Mesenchymal stem cell (in vitro differentiated cells and primary cell): ENCODE measurements around the gene SLC2A4RG.

Source experiments
- DNase-seq: peaks from one replicate; pipeline ENCODE4 v3.0.0-alpha.2; 2013
- H2AFZ ChIP-seq: one replicate; pipeline ENCODE4 v1.6.1; 2013; ENCODE audit warnings: low read depth, mild to moderate bottlenecking, control low read depth, inconsistent platforms, low read length, moderate library complexity
- H2AK5ac ChIP-seq: 2 replicates; pipeline ENCODE4 v1.6.1; 2013; ENCODE audit warnings: low read length, moderate library complexity, mild to moderate bottlenecking, inconsistent platforms; ENCODE audit not compliant: severe bottlenecking
- H2BK120ac ChIP-seq: one replicate; pipeline ENCODE4 v1.6.1; 2013; ENCODE audit warnings: low read depth, mild to moderate bottlenecking, inconsistent platforms, low read length, moderate library complexity
- H2BK12ac ChIP-seq, 2 experiments: one replicate each; pipeline ENCODE4 v1.6.1; 2013; ENCODE audit warnings: inconsistent platforms in 2 of 2, low read length in 2 of 2, mild to moderate bottlenecking in 2 of 2, moderate library complexity in 2 of 2, control low read depth in 1 of 2
- H2BK15ac ChIP-seq: one replicate; pipeline ENCODE4 v1.6.1; 2013; ENCODE audit warnings: mild to moderate bottlenecking, low read depth, inconsistent platforms; ENCODE audit not compliant: poor library complexity, severe bottlenecking
- H2BK5ac ChIP-seq: 2 replicates; pipeline ENCODE4 v1.6.1; 2013; ENCODE audit warnings: low read depth, mild to moderate bottlenecking, low read length, control low read depth, inconsistent platforms; ENCODE audit not compliant: poor library complexity, severe bottlenecking
- H3K14ac ChIP-seq, 2 experiments: one replicate each; pipeline ENCODE4 v1.6.1; 2013; ENCODE audit warnings: inconsistent platforms in 2 of 2, low read length in 2 of 2, control low read depth in 1 of 2, mild to moderate bottlenecking in 1 of 2, moderate library complexity in 1 of 2
- H3K18ac ChIP-seq, 2 experiments: one replicate each; pipeline ENCODE4 v1.6.1; 2013; ENCODE audit warnings: inconsistent platforms in 2 of 2, low read length in 2 of 2, control low read depth in 1 of 2, low read depth in 1 of 2, mild to moderate bottlenecking in 1 of 2
- H3K23ac ChIP-seq, 2 experiments: one replicate each; pipeline ENCODE4 v1.6.1; 2013; ENCODE audit warnings: inconsistent platforms in 2 of 2, low read length in 2 of 2, mild to moderate bottlenecking in 2 of 2, moderate library complexity in 2 of 2, control low read depth in 1 of 2
- H3K27ac ChIP-seq: 2 replicates; pipeline ENCODE4 v1.5.1; 2013; ENCODE audit warnings: mild to moderate bottlenecking, moderate library complexity, low read length, control low read depth, inconsistent platforms; ENCODE audit not compliant: poor library complexity, severe bottlenecking
- H3K27me3 ChIP-seq, 2 experiments: 2 replicates each; pipeline versions ENCODE4 v1.6.1 to v1.7.0; 2013; ENCODE audit warnings: low read length in 2 of 2, mild to moderate bottlenecking in 2 of 2, moderate library complexity in 2 of 2, control low read depth in 1 of 2, inconsistent platforms in 1 of 2; ENCODE audit not compliant: control insufficient read depth in 1 of 2, insufficient read depth in 1 of 2
- H3K36me3 ChIP-seq, 2 experiments: 2 replicates each; pipeline versions ENCODE4 v1.6.1 to v1.7.0; 2013; ENCODE audit warnings: low read length in 2 of 2, control low read depth in 1 of 2, inconsistent platforms in 1 of 2, low read depth in 1 of 2, mild to moderate bottlenecking in 1 of 2; ENCODE audit not compliant: insufficient read depth in 2 of 2, control insufficient read depth in 1 of 2
- H3K4ac ChIP-seq, 2 experiments: one replicate each; pipeline ENCODE4 v1.6.1; 2013; ENCODE audit warnings: inconsistent platforms in 2 of 2, low read length in 2 of 2, mild to moderate bottlenecking in 2 of 2, moderate library complexity in 2 of 2, control low read depth in 1 of 2, low read depth in 1 of 2
- H3K4me1 ChIP-seq: 2 replicates; pipeline ENCODE4 v1.6.1; 2013; ENCODE audit warnings: low read depth, low read length, control low read depth; ENCODE audit not compliant: control insufficient read depth, insufficient read depth
- H3K4me2 ChIP-seq: 2 replicates; pipeline ENCODE4 v1.6.1; 2013; ENCODE audit warnings: low read length, mild to moderate bottlenecking, inconsistent platforms; ENCODE audit not compliant: poor library complexity, severe bottlenecking
- H3K4me3 ChIP-seq, 2 experiments: 2 replicates each; pipeline versions ENCODE4 v1.5.1 to v1.7.0; 2013; ENCODE audit warnings: low read length in 2 of 2, mild to moderate bottlenecking in 2 of 2, control low read depth in 1 of 2, low read depth in 1 of 2; ENCODE audit not compliant: insufficient read depth in 1 of 2
- H3K79me1 ChIP-seq: replicated peaks from 2 replicates; pipeline ENCODE4 v1.6.1; 2013; ENCODE audit warnings: mild to moderate bottlenecking, control low read depth, low read length, inconsistent platforms; ENCODE audit not compliant: poor library complexity, severe bottlenecking
- H3K9ac ChIP-seq: 2 replicates; pipeline ENCODE4 v1.7.0; 2013; ENCODE audit warnings: mild to moderate bottlenecking, low read length, moderate library complexity
- H3K9me3 ChIP-seq: 2 replicates; pipeline ENCODE4 v1.7.0; 2013; ENCODE audit warnings: mild to moderate bottlenecking, low read length; ENCODE audit not compliant: control insufficient read depth
- H4K8ac ChIP-seq: one replicate; pipeline ENCODE4 v1.6.1; 2013; ENCODE audit warnings: inconsistent platforms, mild to moderate bottlenecking, low read length, moderate library complexity
- H4K91ac ChIP-seq: one replicate; pipeline ENCODE4 v1.6.1; 2013; ENCODE audit warnings: mild to moderate bottlenecking, low read length, inconsistent platforms
- WGBS: methylation state at CpG from one replicate; pipeline ENCODE4 v1.1.7; 2013; ENCODE audit warnings: mixed read lengths; 5-methylcytosine and 5-hydroxymethylcytosine counted together

Gene SLC2A4RG

GRCh38 chr20:63736893-63737694, 2.5 kb upstream of the SLC2A4RG start:
- peaks cover 37% of the 10 kb centered on the region for H3K4me1 ChIP-seq
- no peak overlapping the region for H3K9ac ChIP-seq
- H2AFZ ChIP-seq, result no peak overlapping the region
- no peak overlapping the region for H3K4me2 ChIP-seq
- peaks cover 21% of the 10 kb centered on the region for H3K79me1 ChIP-seq
- H3K4me3 ChIP-seq, result no peak overlapping the region
- H3K36me3 ChIP-seq, result peaks cover 40 to 71% of the 10 kb centered on the region in 2 experiments
- no peaks in the 10 kb centered on the region for H3K27me3 ChIP-seq
- no peak overlapping the region for H2BK120ac ChIP-seq
- H3K27ac ChIP-seq, result no peak overlapping the region
- H3K23ac ChIP-seq, result no peak overlapping the region
- H3K14ac ChIP-seq, result no peak overlapping the region
- DNase-seq, result no peak
- H3K18ac ChIP-seq, result no peak overlapping the region
- H2BK15ac ChIP-seq, result no peak overlapping the region
- no peak overlapping the region for H2BK12ac ChIP-seq
- H2BK5ac ChIP-seq, result no peak overlapping the region
- H4K91ac ChIP-seq, result peak overlapping the region; percentile 5
- no peak overlapping the region for H2AK5ac ChIP-seq
- H3K9me3 ChIP-seq, result no peaks in the 10 kb centered on the region
- no peak overlapping the region for H4K8ac ChIP-seq
- 64% methylated on average over 26 of the region's 30 CpGs for WGBS
- no peak overlapping the region for H3K4ac ChIP-seq

GRCh38 chr20:63737695-63737944, 2.0 kb upstream of the SLC2A4RG start:
- H3K4me3 ChIP-seq, result no peak overlapping the region
- peaks cover 42 to 73% of the 10 kb centered on the region in 2 experiments for H3K36me3 ChIP-seq
- no peak overlapping the region for H2AK5ac ChIP-seq
- H3K9ac ChIP-seq, result no peak overlapping the region
- H3K79me1 ChIP-seq, result peaks cover 22% of the 10 kb centered on the region
- H4K8ac ChIP-seq, result no peak overlapping the region
- no peak overlapping the region for H2BK12ac ChIP-seq
- no peak overlapping the region for H3K18ac ChIP-seq
- no peak overlapping the region for H2BK15ac ChIP-seq
- H2BK120ac ChIP-seq, result no peak overlapping the region
- DNase-seq, result no peak
- H3K23ac ChIP-seq, result no peak overlapping the region
- no peak overlapping the region for H3K14ac ChIP-seq
- H3K4ac ChIP-seq, result no peak overlapping the region
- H3K4me2 ChIP-seq, result peak overlapping the region; percentile 14
- H3K27me3 ChIP-seq, result no peaks in the 10 kb centered on the region
- H2BK5ac ChIP-seq, result no peak overlapping the region
- no peak overlapping the region for H2AFZ ChIP-seq
- peaks cover 38% of the 10 kb centered on the region for H3K4me1 ChIP-seq
- H3K9me3 ChIP-seq, result no peaks in the 10 kb centered on the region
- no peak overlapping the region for H4K91ac ChIP-seq
- 34% methylated on average over 5 of the region's 26 CpGs for WGBS
- no peak overlapping the region for H3K27ac ChIP-seq

GRCh38 chr20:63737945-63738686, 1.5 kb upstream of the SLC2A4RG start:
- Histone ChIP-seq H3K23ac (peak overlapping the region in 1 of 2 experiments; percentile 46), H3K27ac (no peak overlapping the region), H2BK12ac (no peak overlapping the region), H3K9ac (no peak overlapping the region), H3K27me3 (no peaks in the 10 kb centered on the region), H2AFZ (no peak overlapping the region), H3K4me1 (peaks cover 40% of the 10 kb centered on the region), H2BK5ac (peak overlapping the region; percentile 20), H3K14ac (no peak overlapping the region), H2BK15ac (no peak overlapping the region), H4K8ac (peak overlapping the region; percentile 45), H4K91ac (no peak overlapping the region), H2BK120ac (no peak overlapping the region), H3K4ac (peak overlapping the region in 1 of 2 experiments; percentile 21), H3K9me3 (no peaks in the 10 kb centered on the region), H2AK5ac (no peak overlapping the region), H3K4me2 (peak overlapping the region; percentile 85), H3K79me1 (peaks cover 18% of the 10 kb centered on the region), H3K4me3 (no peak overlapping the region), H3K36me3 (peaks cover 45 to 73% of the 10 kb centered on the region in 2 experiments), H3K18ac (peak overlapping the region; percentile 23 to 50)
- 25% methylated on average over 38 of the region's 43 CpGs for WGBS
- no peak for DNase-seq

- Histone ChIP-seq H3K4ac (no peak overlapping the region), H3K4me1 (peaks cover 40% of the 10 kb centered on the region), H3K79me1 (peaks cover 12% of the 10 kb centered on the region), H3K27ac (no peak overlapping the region), H3K9me3 (no peaks in the 10 kb centered on the region), H3K14ac (no peak overlapping the region), H2AK5ac (no peak overlapping the region), H3K36me3 (peaks cover 45 to 73% of the 10 kb centered on the region in 2 experiments), H3K18ac (peak overlapping the region; percentile 50 to 82), H2BK12ac (peak overlapping the region in 1 of 2 experiments; percentile 50), H3K27me3 (no peaks in the 10 kb centered on the region), H2AFZ (no peak overlapping the region), H2BK120ac (peak overlapping the region; percentile 78), H3K4me2 (peak overlapping the region; percentile 85), H4K91ac (no peak overlapping the region), H3K23ac (peak overlapping the region in 1 of 2 experiments; percentile 46), H3K4me3 (peak overlapping the region; percentile 11 to 65), H2BK15ac (peak overlapping the region; percentile 82), H2BK5ac (no peak overlapping the region), H4K8ac (peak overlapping the region; percentile 45), H3K9ac (peak overlapping the region; percentile 63)
- peak; percentile 61 for DNase-seq
- 12% methylated on average over 26 of the region's 26 CpGs for WGBS
Observed at GRCh38 chr20:63738687-63739129, 868 bp upstream of the SLC2A4RG start.
